Activated naive CD8-positive, alpha-beta T cell treated with anti-CD3 and anti-CD28 coated beads, Interleukin-2, amount 10 ng/mL, durations not matched to agents 7 days and 5 days (primary cell): Measurements from ENCODE around the gene JPH3. TPM values are rescaled to one million over a fixed set of nuclear protein-coding genes. Genes with fewer than 3 reads are reported as not detected.

Experiments used
- ATAC-seq: fragments of 150-1000 bp; cut with Tn5 transposase; one replicate; pipeline ENCODE4 v1.10.0; 2021; ENCODE audit warnings: low read depth, moderate library complexity
- POLR2A ChIA-PET: fragments of 350-600 bp; sonication (Branson Sonifier 250); formaldehyde crosslinking; loops from one replicate; lab custom pipeline; 2021; ENCODE audit warnings: antibody characterized with exemption; lab: Charles Lee
- DNase-seq: peaks from one replicate; pipeline ENCODE4 v3.0.0; 2021
- H3K27ac Mint-ChIP-seq: one replicate; pipeline ENCODE4 v1.8.0; 2022; ENCODE audit warnings: mild to moderate bottlenecking, mixed read lengths
- H3K27me3 Mint-ChIP-seq: one replicate; pipeline ENCODE4 v1.8.0; 2022; ENCODE audit warnings: mild to moderate bottlenecking, moderate library complexity, mixed read lengths
- H3K36me3 Mint-ChIP-seq: one replicate; pipeline ENCODE4 v1.8.0; 2021; ENCODE audit warnings: mild to moderate bottlenecking, mixed read lengths
- H3K4me1 Mint-ChIP-seq: one replicate; pipeline ENCODE4 v1.8.0; 2021; ENCODE audit warnings: mixed read lengths
- H3K4me3 Mint-ChIP-seq: one replicate; pipeline ENCODE4 v1.8.0; 2022; ENCODE audit warnings: mild to moderate bottlenecking, moderate library complexity, mixed read lengths
- H3K9me3 Mint-ChIP-seq: one replicate; pipeline ENCODE4 v1.8.0; 2021; ENCODE audit warnings: mixed read lengths
- total RNA-seq, 2 experiments: library from RNA; stranded (reverse); gene quantifications; one replicate each; pipeline ENCODE4 v1.2.3, GENCODE V29; 2021

The JPH3 gene
- total RNA-seq, 2 experiments from 2014 or later, result not detected

GRCh38 chr16:87616556-87616955 is 14.2 kb downstream of the JPH3 start:
- no peak for ATAC-seq
- Mint-ChIP-seq H3K4me1 (no peaks in the 10 kb centered on the region), H3K9me3 (no peaks in the 10 kb centered on the region), H3K27ac (no peak overlapping the region), H3K36me3 (no peaks in the 10 kb centered on the region), H3K27me3 (peaks cover 2% of the 10 kb centered on the region), H3K4me3 (no peak overlapping the region)
- DNase-seq, result no peak
- POLR2A ChIA-PET, result no interaction called here

- DNase-seq, result no peak
- POLR2A ChIA-PET, result no interaction called here
- no peaks in the 10 kb centered on the region for H3K4me1 Mint-ChIP-seq
- peaks cover 2% of the 10 kb centered on the region for H3K27me3 Mint-ChIP-seq
- ATAC-seq, result no peak
- no peaks in the 10 kb centered on the region for H3K9me3 Mint-ChIP-seq
- no peak overlapping the region for H3K4me3 Mint-ChIP-seq
- no peak overlapping the region for H3K27ac Mint-ChIP-seq
- H3K36me3 Mint-ChIP-seq, result no peaks in the 10 kb centered on the region
Measured at GRCh38 chr16:87618216-87618615, 15.9 kb downstream of the JPH3 start.

- Mint-ChIP-seq H3K9me3 (no peaks in the 10 kb centered on the region), H3K36me3 (no peaks in the 10 kb centered on the region), H3K27ac (no peak overlapping the region), H3K4me3 (no peak overlapping the region), H3K27me3 (peaks cover 2% of the 10 kb centered on the region), H3K4me1 (no peaks in the 10 kb centered on the region)
- POLR2A ChIA-PET, result no interaction called here
- no peak for DNase-seq
- no peak for ATAC-seq
Measured at GRCh38 chr16:87619360-87620200, 17.3 kb downstream of the JPH3 start.

GRCh38 chr16:87620201-87620495 is 17.8 kb downstream of the JPH3 start:
- Mint-ChIP-seq H3K9me3 (no peaks in the 10 kb centered on the region), H3K4me3 (no peak overlapping the region)
- no peak for ATAC-seq

GRCh38 chr16:87621550-87621829 is 19.2 kb downstream of the JPH3 start:
- no peak overlapping the region for H3K4me3 Mint-ChIP-seq
- DNase-seq (no peak), ATAC-seq (no peak)
- no peak overlapping the region for H3K27ac Mint-ChIP-seq
- H3K4me1 Mint-ChIP-seq, result no peaks in the 10 kb centered on the region
- POLR2A ChIA-PET, result no interaction called here
- no peaks in the 10 kb centered on the region for H3K36me3 Mint-ChIP-seq
- H3K27me3 Mint-ChIP-seq, result no peaks in the 10 kb centered on the region
- no peaks in the 10 kb centered on the region for H3K9me3 Mint-ChIP-seq

More at GRCh38 chr16:87620201-87620495, 17.8 kb downstream of the JPH3 start:
- Mint-ChIP-seq H3K36me3 (no peaks in the 10 kb centered on the region), H3K4me1 (no peaks in the 10 kb centered on the region), H3K27me3 (peaks cover 2% of the 10 kb centered on the region), H3K27ac (no peak overlapping the region)
- DNase-seq, result no peak
- POLR2A ChIA-PET, result no interaction called here

GRCh38 chr16:87621976-87622713 is 19.8 kb downstream of the JPH3 start:
- no peaks in the 10 kb centered on the region for H3K9me3 Mint-ChIP-seq

GRCh38 chr16:87622756-87623319 is 20.5 kb downstream of the JPH3 start:
- H3K27ac Mint-ChIP-seq, result no peak overlapping the region
- H3K4me1 Mint-ChIP-seq, result no peaks in the 10 kb centered on the region
- no peaks in the 10 kb centered on the region for H3K27me3 Mint-ChIP-seq
- no peaks in the 10 kb centered on the region for H3K9me3 Mint-ChIP-seq
- no peak overlapping the region for H3K4me3 Mint-ChIP-seq
- ATAC-seq (no peak), DNase-seq (no peak)
- H3K36me3 Mint-ChIP-seq, result no peaks in the 10 kb centered on the region
- POLR2A ChIA-PET, result no interaction called here

More at GRCh38 chr16:87621976-87622713, 19.8 kb downstream of the JPH3 start:
- H3K27ac Mint-ChIP-seq, result no peak overlapping the region
- H3K36me3 Mint-ChIP-seq, result no peaks in the 10 kb centered on the region
- no peak for ATAC-seq
- no peak for DNase-seq
- H3K27me3 Mint-ChIP-seq, result no peaks in the 10 kb centered on the region
- no peaks in the 10 kb centered on the region for H3K4me1 Mint-ChIP-seq
- H3K4me3 Mint-ChIP-seq, result no peak overlapping the region
- POLR2A ChIA-PET, result no interaction called here

- Mint-ChIP-seq H3K4me1 (no peaks in the 10 kb centered on the region), H3K27me3 (no peaks in the 10 kb centered on the region), H3K27ac (no peak overlapping the region), H3K9me3 (no peaks in the 10 kb centered on the region), H3K4me3 (no peak overlapping the region), H3K36me3 (no peaks in the 10 kb centered on the region)
- DNase-seq (no peak), ATAC-seq (no peak)
- POLR2A ChIA-PET, result no interaction called here
Measured at GRCh38 chr16:87625241-87625797, 23.0 kb downstream of the JPH3 start.

- no peak overlapping the region for H3K4me3 Mint-ChIP-seq
- DNase-seq, result no peak
- no peak overlapping the region for H3K27ac Mint-ChIP-seq
- no peaks in the 10 kb centered on the region for H3K36me3 Mint-ChIP-seq
- H3K9me3 Mint-ChIP-seq, result no peaks in the 10 kb centered on the region
- no peak for ATAC-seq
- peaks cover 3% of the 10 kb centered on the region for H3K27me3 Mint-ChIP-seq
- H3K4me1 Mint-ChIP-seq, result no peaks in the 10 kb centered on the region
- POLR2A ChIA-PET, result no interaction called here
Measured at GRCh38 chr16:87626401-87626800, 24.1 kb downstream of the JPH3 start.

GRCh38 chr16:87626905-87627304 is 24.6 kb downstream of the JPH3 start:
- Mint-ChIP-seq H3K9me3 (no peaks in the 10 kb centered on the region), H3K27me3 (peaks cover 3% of the 10 kb centered on the region), H3K4me3 (no peak overlapping the region), H3K36me3 (no peaks in the 10 kb centered on the region), H3K27ac (no peak overlapping the region), H3K4me1 (no peaks in the 10 kb centered on the region)
- POLR2A ChIA-PET, result no interaction called here
- ATAC-seq (no peak), DNase-seq (no peak)

- H3K4me1 Mint-ChIP-seq, result no peaks in the 10 kb centered on the region
- POLR2A ChIA-PET, result no interaction called here
- no peak for DNase-seq
- no peak overlapping the region for H3K27ac Mint-ChIP-seq
- ATAC-seq, result no peak
- no peaks in the 10 kb centered on the region for H3K9me3 Mint-ChIP-seq
- peaks cover 8% of the 10 kb centered on the region for H3K27me3 Mint-ChIP-seq
- no peak overlapping the region for H3K4me3 Mint-ChIP-seq
- H3K36me3 Mint-ChIP-seq, result no peaks in the 10 kb centered on the region
Measured at GRCh38 chr16:87627542-87628245, 25.4 kb downstream of the JPH3 start.

- Mint-ChIP-seq H3K9me3 (no peaks in the 10 kb centered on the region), H3K4me1 (no peaks in the 10 kb centered on the region), H3K27ac (no peak overlapping the region), H3K36me3 (no peaks in the 10 kb centered on the region), H3K27me3 (peaks cover 8% of the 10 kb centered on the region), H3K4me3 (no peak overlapping the region)
- no peak for DNase-seq
- POLR2A ChIA-PET, result no interaction called here
- no peak for ATAC-seq
Measured at GRCh38 chr16:87628246-87628923, 26.1 kb downstream of the JPH3 start.

- Mint-ChIP-seq H3K9me3 (no peaks in the 10 kb centered on the region), H3K36me3 (no peaks in the 10 kb centered on the region), H3K27me3 (peaks cover 10% of the 10 kb centered on the region), H3K27ac (no peak overlapping the region), H3K4me3 (no peak overlapping the region), H3K4me1 (no peaks in the 10 kb centered on the region)
- no peak for ATAC-seq
- no peak for DNase-seq
- POLR2A ChIA-PET, result no interaction called here
Measured at GRCh38 chr16:87628940-87629339, 26.6 kb downstream of the JPH3 start.
